Mesodermal cell (in vitro differentiated cells): Measurements from ENCODE around the gene GAN.
"Not testable (repeated sequence)": the region's sequence is repeated elsewhere in the genome, so short reads cannot be mapped to it uniquely, and the experiment has no call there.

Experiments used
- H3K27ac ChIP-seq: 2 replicates; pipeline ENCODE4 v1.7.0; 2013; ENCODE audit warnings: mild to moderate bottlenecking, low read depth, low read length, moderate library complexity; ENCODE audit not compliant: severe bottlenecking
- H3K36me3 ChIP-seq: 2 replicates; pipeline ENCODE4 v1.7.1; 2013; ENCODE audit warnings: mild to moderate bottlenecking, low read length, moderate library complexity; ENCODE audit not compliant: control insufficient read depth, insufficient read depth
- H3K4me1 ChIP-seq: one replicate; pipeline ENCODE4 v1.7.1; 2013; ENCODE audit warnings: mild to moderate bottlenecking, low read length; ENCODE audit not compliant: insufficient read depth, control insufficient read depth, poor library complexity, severe bottlenecking
- H3K4me3 ChIP-seq: 2 replicates; pipeline ENCODE4 v1.7.0; 2013; ENCODE audit warnings: low read length, control low read depth, mild to moderate bottlenecking; ENCODE audit not compliant: insufficient read depth, poor library complexity, severe bottlenecking; ENCODE audit errors: extremely low read depth
- H3K9me3 ChIP-seq: 2 replicates; pipeline ENCODE4 v1.7.1; 2013; ENCODE audit warnings: mild to moderate bottlenecking, low read length, moderate library complexity; ENCODE audit not compliant: control insufficient read depth
- WGBS, 2 experiments: methylation state at CpG; one replicate each; pipeline ENCODE4 v1.1.5; 2013; ENCODE audit warnings: missing lambda C conversion rate in 2 of 2; ENCODE audit not compliant: insufficient coverage in 2 of 2; 5-methylcytosine and 5-hydroxymethylcytosine counted together

Gene GAN

DNA sequence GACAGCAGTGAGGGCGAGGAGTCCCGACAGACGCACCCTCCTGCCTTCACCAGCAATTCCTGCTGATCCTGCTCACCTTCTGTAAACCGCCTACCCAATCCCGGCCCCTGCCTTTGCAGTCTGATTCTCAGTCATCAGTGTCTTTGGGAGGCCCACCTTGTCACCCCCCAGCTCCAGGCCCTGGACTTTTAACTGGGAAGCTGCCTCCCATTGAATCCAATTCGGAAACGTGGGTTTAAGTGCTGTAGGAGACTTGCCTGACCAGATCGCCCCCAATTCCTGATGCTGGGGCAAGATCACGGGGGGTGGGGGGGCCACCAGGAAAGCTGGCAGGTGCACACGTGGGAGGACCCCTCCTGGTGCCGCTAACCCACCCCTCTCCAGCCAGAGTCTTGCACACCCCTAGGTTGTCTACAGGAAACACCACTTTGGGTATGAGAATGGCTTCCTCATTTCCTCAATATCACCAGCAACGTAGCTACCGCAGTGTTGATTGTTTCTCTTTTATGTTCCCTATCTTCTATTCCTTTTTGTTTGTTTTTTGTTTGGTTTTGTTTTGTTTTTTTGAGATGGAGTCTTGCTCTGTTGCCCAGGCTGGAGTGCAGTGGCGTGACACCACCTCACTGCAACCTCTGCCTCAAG, 83.2 kb downstream of the GAN start:
- Histone ChIP-seq H3K36me3 (peaks cover 4% of the 10 kb centered on the region), H3K9me3 (peaks cover 10% of the 10 kb centered on the region), H3K27ac (no peak overlapping the region), H3K4me3 (no peak overlapping the region), H3K4me1 (peaks cover 5% of the 10 kb centered on the region)
- 94 to 95% methylated on average over 5 to 10 of the region's 14 CpGs for WGBS, 2 experiments

DNA sequence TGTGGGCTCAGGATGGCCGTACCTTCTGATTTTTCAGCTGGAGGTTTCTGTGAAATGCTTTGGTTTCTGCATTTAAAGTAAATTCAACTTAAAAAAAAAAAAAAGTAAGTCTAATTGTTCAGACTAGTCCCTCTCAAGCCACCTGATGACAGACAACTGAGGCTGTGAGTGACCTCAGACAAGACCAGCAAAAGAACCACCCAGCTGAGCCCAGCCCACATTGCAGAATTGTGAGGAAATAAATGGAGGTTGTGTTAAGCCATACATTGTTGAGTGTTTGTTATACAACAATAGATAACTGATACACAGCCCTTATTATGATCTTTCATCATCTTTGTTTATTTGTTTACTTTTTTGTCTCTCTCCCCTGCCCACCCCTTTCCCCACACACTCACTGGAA, 85.1 kb downstream of the GAN start:
- Histone ChIP-seq H3K27ac (no peak overlapping the region), H3K4me1 (peaks cover 16% of the 10 kb centered on the region), H3K4me3 (no peak overlapping the region), H3K9me3 (peaks cover 10% of the 10 kb centered on the region), H3K36me3 (no peaks in the 10 kb centered on the region)
- WGBS, 2 experiments = no CpG with 5 or more reads among the region's 1 CpG

DNA sequence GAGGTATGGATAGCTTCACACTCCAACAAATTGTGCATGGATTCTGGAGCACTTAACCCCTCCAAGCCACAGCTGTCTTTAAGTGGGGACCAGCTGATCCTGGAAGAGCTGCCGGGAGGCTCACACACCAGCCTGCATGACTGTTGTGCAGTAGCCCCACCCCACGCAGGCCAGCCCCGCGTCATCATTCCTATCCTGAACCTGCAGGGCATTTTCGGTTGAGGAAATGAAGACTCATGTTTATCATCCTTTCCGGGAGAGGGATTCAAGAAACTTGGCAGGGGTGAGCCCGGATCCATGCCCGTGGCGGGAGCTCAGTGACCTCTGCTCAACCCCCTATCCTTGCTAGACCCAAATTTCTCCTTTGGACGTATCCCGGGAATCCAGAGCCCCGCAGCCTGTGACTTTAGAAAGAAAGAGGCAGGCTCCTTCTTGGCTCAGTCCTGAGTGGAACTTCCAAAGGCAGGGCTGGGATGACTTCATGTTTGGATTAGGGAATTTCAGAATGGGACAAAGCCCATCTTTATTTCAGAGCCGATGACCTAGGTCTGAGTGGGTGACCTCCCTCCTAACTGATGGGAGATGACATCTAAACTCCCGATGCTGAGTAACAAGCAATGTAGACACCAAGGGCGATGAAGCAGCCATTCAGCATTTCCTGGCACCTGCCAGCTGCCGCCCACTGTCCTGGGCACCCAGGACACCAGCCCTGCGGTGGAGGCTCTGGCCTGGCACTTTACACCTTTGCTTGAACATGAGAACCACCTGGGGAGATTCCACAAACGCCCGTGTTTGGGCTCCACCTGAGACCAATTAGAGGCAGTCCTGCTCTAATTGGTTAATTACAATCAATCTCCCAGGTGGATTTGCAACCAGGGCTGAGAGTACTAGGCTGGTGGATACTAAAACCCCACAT, 86.5 kb downstream of the GAN start:
- no peaks in the 10 kb centered on the region for H3K36me3 ChIP-seq
- H3K4me1 ChIP-seq = peaks cover 20% of the 10 kb centered on the region
- WGBS, 2 experiments = 87 to 92% methylated on average over 15 of the region's 19 CpGs
- no peak overlapping the region for H3K4me3 ChIP-seq
- peaks cover 10% of the 10 kb centered on the region for H3K9me3 ChIP-seq
- H3K27ac ChIP-seq = no peak overlapping the region

DNA sequence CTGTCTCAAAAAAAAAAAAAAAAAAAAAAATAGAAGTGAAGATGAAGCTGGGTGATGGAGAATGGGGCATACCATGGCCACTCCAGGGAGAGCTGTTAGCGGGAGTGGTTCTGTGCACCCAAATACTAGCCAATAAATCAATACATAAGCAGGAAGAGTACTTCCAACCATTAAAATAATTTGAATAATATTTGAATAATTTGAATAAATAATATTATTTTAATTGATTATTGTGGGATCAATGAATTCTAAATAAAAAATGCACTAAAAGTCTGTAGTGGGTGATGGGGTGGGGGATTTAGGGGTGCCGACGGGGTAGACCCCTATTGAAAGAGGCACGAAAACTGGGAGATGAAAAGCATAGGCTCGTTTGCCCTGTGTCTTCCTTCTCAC, 88.4 kb downstream of the GAN start:
- Histone ChIP-seq H3K4me3 (no peak overlapping the region), H3K27ac (no peak overlapping the region), H3K9me3 (peaks cover 10% of the 10 kb centered on the region), H3K4me1 (peaks cover 24% of the 10 kb centered on the region), H3K36me3 (no peaks in the 10 kb centered on the region)
- 3 to 5% methylated on average over 4 of the region's 5 CpGs for WGBS, 2 experiments

DNA sequence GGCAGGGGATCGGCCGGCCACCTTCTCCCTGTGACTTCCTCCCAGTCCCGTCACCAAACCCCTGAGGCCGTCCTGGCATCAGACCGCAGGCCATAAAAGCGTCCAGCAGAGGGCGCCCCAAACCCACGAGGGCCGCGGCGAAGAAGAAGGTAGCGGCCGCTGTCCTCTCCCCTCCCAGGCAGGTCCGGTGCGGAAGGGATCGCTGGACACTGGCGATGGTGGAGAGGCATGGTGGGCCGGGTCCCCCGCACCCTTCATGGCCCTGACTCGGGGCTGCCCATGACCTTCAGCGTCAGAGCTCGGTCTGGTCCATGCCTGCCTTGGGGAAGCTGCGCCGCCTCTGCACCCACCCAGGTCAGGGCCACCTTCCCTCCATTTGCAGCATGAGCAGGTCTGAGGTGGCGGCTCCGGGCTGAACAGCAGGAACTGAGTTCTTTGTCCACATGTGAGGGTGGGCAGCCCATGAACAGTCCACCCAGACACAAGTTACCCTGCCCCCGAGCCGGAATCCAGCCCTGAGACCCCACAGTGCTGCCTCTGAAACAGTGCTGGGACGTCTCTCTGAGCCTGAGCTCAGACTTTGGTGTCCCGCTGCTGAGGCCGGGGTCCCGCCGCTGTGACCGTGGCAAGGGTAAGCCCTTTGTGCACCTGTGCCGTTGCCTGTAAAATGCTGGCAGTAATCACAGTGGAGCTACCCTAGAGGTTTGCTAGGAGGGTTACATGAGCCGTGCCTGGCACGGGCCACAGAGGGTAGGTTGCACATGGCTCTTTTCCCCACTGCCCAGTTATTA, 89.0 kb downstream of the GAN start:
- no peaks in the 10 kb centered on the region for H3K36me3 ChIP-seq
- H3K9me3 ChIP-seq = peaks cover 10% of the 10 kb centered on the region
- H3K27ac ChIP-seq = no peak overlapping the region
- peaks cover 24% of the 10 kb centered on the region for H3K4me1 ChIP-seq
- no peak overlapping the region for H3K4me3 ChIP-seq
- 35 to 44% methylated on average over 28 to 33 of the region's 37 CpGs for WGBS, 2 experiments

DNA sequence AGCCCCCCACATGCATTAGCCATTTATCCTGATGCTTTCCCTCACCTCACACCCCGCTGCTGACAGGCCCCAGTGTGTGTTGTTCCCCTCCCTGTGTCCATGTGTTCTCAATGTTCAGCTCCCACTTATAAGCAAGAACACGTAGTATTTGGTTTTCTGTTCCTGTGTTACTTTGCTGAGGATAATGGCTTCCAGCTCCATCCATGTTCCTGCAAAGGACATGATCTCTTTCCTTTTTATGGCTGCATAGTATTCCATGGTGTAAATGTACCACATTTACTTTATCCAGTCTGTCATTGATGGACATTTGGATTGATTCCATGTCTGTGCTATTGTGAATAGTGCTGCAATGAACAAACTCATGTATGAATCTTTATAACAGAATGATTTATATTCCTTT, 90.2 kb downstream of the GAN start:
- H3K27ac ChIP-seq = peak overlapping the region; percentile 83
- H3K4me1 ChIP-seq = peaks cover 24% of the 10 kb centered on the region
- not testable (repeated sequence) for H3K9me3 ChIP-seq, H3K4me3 ChIP-seq, H3K36me3 ChIP-seq
- WGBS, 2 experiments = 100% methylated on average over 2 of the region's 2 CpGs; no CpG with 5 or more reads in 1 of the 2 experiments

DNA sequence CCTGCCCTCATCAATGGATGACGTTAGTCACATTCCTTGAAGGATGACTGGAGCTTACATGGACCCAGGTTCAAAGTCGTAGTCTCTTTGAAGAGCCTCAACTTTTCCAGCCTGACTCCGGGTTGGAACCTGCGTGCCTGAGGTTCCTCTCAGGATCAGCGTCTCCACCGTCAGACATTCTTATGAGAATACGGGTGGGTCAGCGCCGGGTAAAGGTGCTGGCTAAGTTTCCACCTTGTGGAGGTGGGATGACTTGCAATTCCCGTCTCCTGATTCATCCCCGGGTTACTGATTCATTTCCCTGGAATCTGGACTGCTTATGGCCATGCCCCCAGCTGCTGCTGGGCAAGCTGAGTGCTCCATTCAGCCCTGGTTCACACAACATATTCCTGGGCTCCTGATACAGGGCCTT, 90.9 kb downstream of the GAN start:
- WGBS, 2 experiments = 44 to 62% methylated on average over 4 to 8 of the region's 11 CpGs
- H3K4me1 ChIP-seq = peaks cover 24% of the 10 kb centered on the region
- peak overlapping the region; percentile 83 for H3K27ac ChIP-seq
- H3K9me3 ChIP-seq = no peaks in the 10 kb centered on the region
- H3K36me3 ChIP-seq = no peaks in the 10 kb centered on the region
- no peak overlapping the region for H3K4me3 ChIP-seq

DNA sequence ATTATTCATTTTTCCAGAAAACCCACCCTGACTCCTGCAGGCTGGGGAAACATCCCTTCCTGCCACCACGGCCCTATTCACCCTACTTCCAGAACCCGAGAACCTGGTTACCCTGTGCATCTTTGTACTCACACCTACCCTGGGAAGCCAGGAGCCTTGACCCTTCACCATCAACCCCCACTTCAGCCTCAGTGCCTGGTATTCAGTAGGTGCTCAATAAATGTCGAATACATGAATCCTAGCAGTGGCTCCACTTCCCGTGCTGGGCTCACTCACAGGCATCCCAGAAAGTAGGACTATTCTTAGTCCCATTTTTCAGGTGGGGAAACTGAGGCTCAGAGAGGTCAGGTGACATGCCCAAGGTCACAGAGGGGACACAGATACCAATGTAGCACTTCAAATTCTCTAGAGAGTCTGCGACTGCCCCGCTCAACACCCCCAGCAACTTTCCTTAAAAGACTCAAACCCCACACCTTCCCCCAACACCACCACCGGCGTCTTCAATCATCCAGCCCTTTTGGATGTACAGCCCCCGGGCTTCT, 93.7 kb downstream of the GAN start:
- Histone ChIP-seq H3K4me1 (peaks cover 15% of the 10 kb centered on the region), H3K4me3 (no peak overlapping the region), H3K27ac (no peak overlapping the region), H3K36me3 (no peaks in the 10 kb centered on the region), H3K9me3 (no peaks in the 10 kb centered on the region)
- WGBS, 2 experiments = 88 to 92% methylated on average over 8 to 9 of the region's 9 CpGs

DNA sequence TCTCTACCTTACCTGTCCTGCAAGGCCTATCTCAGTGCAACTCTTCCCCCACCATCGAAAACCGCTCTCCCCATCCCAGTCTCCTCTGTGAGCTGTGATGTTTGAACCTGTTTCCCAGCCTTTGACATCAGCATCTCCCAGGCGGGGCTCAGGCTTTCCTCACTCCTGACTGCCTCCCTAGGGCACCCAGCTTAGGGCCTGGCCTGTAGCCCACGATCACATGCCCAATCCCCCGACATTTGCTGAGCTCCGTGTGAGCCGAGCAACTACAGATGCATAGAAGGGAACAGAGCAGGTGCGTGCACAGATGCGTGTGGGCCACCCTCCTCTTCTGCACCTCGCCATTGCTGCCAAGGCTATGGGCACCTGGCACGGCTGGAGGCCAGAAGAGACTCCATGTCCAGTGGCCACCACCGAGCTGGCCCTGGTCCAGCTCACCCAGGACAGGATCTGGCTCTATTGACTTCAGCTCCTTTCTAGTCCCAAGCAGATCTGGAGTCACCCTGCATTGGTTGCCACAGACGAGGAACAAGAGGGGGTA, 94.3 kb downstream of the GAN start:
- H3K4me3 ChIP-seq = no peak overlapping the region
- no peak overlapping the region for H3K27ac ChIP-seq
- no peaks in the 10 kb centered on the region for H3K36me3 ChIP-seq
- H3K4me1 ChIP-seq = peaks cover 9% of the 10 kb centered on the region
- H3K9me3 ChIP-seq = no peaks in the 10 kb centered on the region
- WGBS, 2 experiments = 93 to 94% methylated on average over 12 of the region's 13 CpGs

DNA sequence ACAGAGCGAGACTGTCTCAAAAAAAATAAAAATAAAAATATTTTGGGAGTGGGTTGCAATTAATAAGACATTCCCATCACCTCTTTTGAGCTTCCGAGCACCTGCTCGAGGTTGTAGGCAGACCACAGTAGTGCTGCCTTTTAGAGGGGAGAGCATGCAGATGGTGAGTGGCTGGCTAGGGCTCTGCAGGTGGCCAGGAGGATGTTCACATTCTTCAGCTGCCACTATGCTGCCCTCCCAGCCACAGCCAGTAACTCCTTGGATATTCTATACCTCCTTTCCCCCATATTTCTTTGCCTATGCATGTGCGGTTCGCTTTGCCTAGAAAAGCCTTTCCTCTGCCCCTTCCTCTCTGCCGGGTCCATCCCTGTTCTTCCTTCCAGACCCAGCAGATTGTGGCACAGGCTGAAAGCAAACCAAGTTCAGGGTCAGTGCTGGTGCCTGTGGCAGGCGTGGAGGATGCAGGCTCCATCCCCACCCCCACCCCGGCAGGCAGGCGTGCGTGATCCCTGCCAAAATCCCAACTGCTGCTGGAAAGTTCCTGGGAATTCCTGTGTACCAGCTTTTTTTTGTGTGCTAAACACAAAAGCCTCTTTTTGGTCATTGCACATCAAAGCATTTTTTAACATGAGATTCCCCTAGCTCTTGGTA, 96.0 kb downstream of the GAN start:
- H3K4me1 ChIP-seq = peaks cover 17% of the 10 kb centered on the region
- WGBS, 2 experiments = 32 to 35% methylated on average over 6 to 7 of the region's 10 CpGs

More for the DNA sequence above, 96.0 kb downstream of the GAN start:
- Histone ChIP-seq H3K9me3 (no peaks in the 10 kb centered on the region), H3K36me3 (no peaks in the 10 kb centered on the region), H3K27ac (no peak overlapping the region), H3K4me3 (no peak overlapping the region)
